H1 (cell line): ENCODE results near the gene FAT2. TPM values are rescaled to one million over a fixed set of nuclear protein-coding genes. Genes with fewer than 3 reads are reported as not detected.

Source experiments
- CTCF ChIA-PET: fragments of 300-600 bp; sonication (Branson Sonifier 250); formaldehyde crosslinking; loops from one replicate; lab custom pipeline; 2021; ENCODE audit not compliant: partially characterized antibody; lab: Charles Lee
- POLR2A ChIA-PET: fragments of 300-600 bp; sonication (Branson Sonifier 250); formaldehyde crosslinking; loops from one replicate; lab custom pipeline; 2021; ENCODE audit warnings: inconsistent platforms; ENCODE audit not compliant: partially characterized antibody; lab: Charles Lee
- DNase-seq, 2 experiments: peaks; one replicate each; pipeline versions ENCODE4 v3.0.0 to v3.0.0-alpha.2; 2010 to 2022; ENCODE audit warnings: low spot score in 2 of 2, low read depth in 1 of 2, mixed read lengths in 1 of 2
- FAIRE-seq: peaks from 2 replicates; lab custom pipeline; 2011; peaks lifted over from hg19 to GRCh38; lab: Jason Lieb, UNC
- H2AFZ ChIP-seq: 2 replicates; pipeline ENCODE4 v1.8.1; 2012; ENCODE audit warnings: low read length, inconsistent platforms
- H2AK5ac ChIP-seq: 2 replicates; pipeline ENCODE4 v1.6.1; 2013; ENCODE audit warnings: low read depth, low read length
- H2BK120ac ChIP-seq: replicated peaks from 2 replicates; pipeline ENCODE3; 2013; ENCODE audit warnings: low read depth, low read length, inconsistent platforms
- H2BK12ac ChIP-seq: 2 replicates; pipeline ENCODE4 v1.6.1; 2013; ENCODE audit warnings: low read depth, low read length
- H2BK15ac ChIP-seq: 2 replicates; pipeline ENCODE4 v1.6.1; 2013; ENCODE audit warnings: low read length
- H2BK20ac ChIP-seq: 2 replicates; pipeline ENCODE4 v1.6.1; 2013; ENCODE audit warnings: low read length
- H2BK5ac ChIP-seq: 2 replicates; pipeline ENCODE4 v1.6.1; 2013; ENCODE audit warnings: low read depth, low read length
- H3K14ac ChIP-seq: 2 replicates; pipeline ENCODE4 v1.6.1; 2013; ENCODE audit warnings: inconsistent platforms; ENCODE audit not compliant: insufficient read length
- H3K18ac ChIP-seq: 2 replicates; pipeline ENCODE4 v1.6.1; 2013; ENCODE audit warnings: low read length; ENCODE audit errors: extremely low read depth
- H3K23ac ChIP-seq: 2 replicates; pipeline ENCODE4 v1.6.1; 2013; ENCODE audit warnings: inconsistent platforms; ENCODE audit not compliant: insufficient read length
- H3K23me2 ChIP-seq: 2 replicates; pipeline ENCODE4 v1.6.1; 2013; ENCODE audit warnings: low read depth, low read length
- H3K27ac ChIP-seq: 2 replicates; pipeline ENCODE4 v1.6.1; 2011; ENCODE audit warnings: low read depth, low read length, inconsistent platforms
- H3K27me3 ChIP-seq, 4 experiments: replicated peaks in 1 of 4; 1 replicate in 1 of 4; 2 replicates in 3 of 4; pipeline versions ENCODE4 v1.6.1 to v1.8.1; 2011 to 2013; ENCODE audit warnings: low read length in 3 of 4, mild to moderate bottlenecking in 3 of 4, inconsistent platforms in 2 of 4, mixed read lengths in 2 of 4, moderate library complexity in 1 of 4; ENCODE audit not compliant: control insufficient read depth in 3 of 4, insufficient read depth in 3 of 4; ENCODE audit errors: extremely low read depth in 1 of 4
- H3K36me3 ChIP-seq, 4 experiments: 2 replicates each; pipeline versions ENCODE4 v1.6.1 to v1.8.1; 2011 to 2013; ENCODE audit warnings: mild to moderate bottlenecking in 4 of 4, low read length in 3 of 4, moderate library complexity in 2 of 4, control low read depth in 1 of 4, inconsistent platforms in 1 of 4; ENCODE audit not compliant: insufficient read depth in 4 of 4, control insufficient read depth in 2 of 4
- H3K4ac ChIP-seq: replicated peaks from 2 replicates; pipeline ENCODE3; 2013; ENCODE audit warnings: low read length, low read depth, mixed read lengths, inconsistent platforms; ENCODE audit not compliant: insufficient read length
- H3K4me1 ChIP-seq, 4 experiments: replicated peaks in 1 of 4; 1 replicate in 1 of 4; 2 replicates in 3 of 4; pipeline versions ENCODE4 v1.6.1 to v1.8.1; 2011 to 2013; ENCODE audit warnings: low read length in 3 of 4, inconsistent platforms in 2 of 4, mixed read lengths in 1 of 4; ENCODE audit not compliant: insufficient read depth in 4 of 4, control insufficient read depth in 3 of 4
- H3K4me2 ChIP-seq, 2 experiments: 2 replicates each; pipeline versions ENCODE4 v1.6.1 to v1.8.1; 2011 to 2013; ENCODE audit warnings: low read depth in 2 of 2, low read length in 2 of 2, control low read depth in 1 of 2, inconsistent platforms in 1 of 2, mild to moderate bottlenecking in 1 of 2; ENCODE audit not compliant: insufficient read depth in 1 of 2
- H3K4me3 ChIP-seq, 4 experiments: fragments of 200-600, 300-600 bp in 1 of 4; sonication (generic), shearing (Covaris generic), sonication (Bioruptor Twin) in 1 of 4; 2 replicates each; pipeline versions ENCODE4 v1.5.1 to v1.8.1; 2011 to 2016; ENCODE audit warnings: low read length in 4 of 4, low read depth in 3 of 4, control low read depth in 2 of 4, inconsistent platforms in 2 of 4, mild to moderate bottlenecking in 2 of 4, mixed read lengths in 1 of 4, moderate library complexity in 1 of 4; ENCODE audit not compliant: insufficient read depth in 2 of 4; ENCODE audit errors: extremely low read depth in 1 of 4
- H3K56ac ChIP-seq: replicated peaks from 2 replicates; pipeline ENCODE3; 2013; ENCODE audit warnings: low read depth, mild to moderate bottlenecking, mixed read lengths, low read length, inconsistent platforms; ENCODE audit not compliant: insufficient read length
- H3K79me1 ChIP-seq: 2 replicates; pipeline ENCODE4 v1.6.1; 2013; ENCODE audit warnings: low read depth, low read length, control low read depth
- H3K79me2 ChIP-seq, 2 experiments: 2 replicates each; pipeline versions ENCODE4 v1.6.1 to v1.8.1; 2012 to 2013; ENCODE audit warnings: low read length in 2 of 2, mild to moderate bottlenecking in 2 of 2, inconsistent platforms in 1 of 2; ENCODE audit not compliant: insufficient read depth in 2 of 2, control insufficient read depth in 1 of 2
- H3K9ac ChIP-seq, 4 experiments: replicated peaks in 1 of 4; 1 replicate in 1 of 4; 2 replicates in 3 of 4; pipeline versions ENCODE4 v1.6.1 to v1.8.1; 2011 to 2013; ENCODE audit warnings: low read depth in 3 of 4, low read length in 3 of 4, control low read depth in 2 of 4, mild to moderate bottlenecking in 2 of 4, moderate library complexity in 2 of 4, inconsistent platforms in 1 of 4; ENCODE audit errors: extremely low read depth in 1 of 4
- H3K9me3 ChIP-seq, 2 experiments: 2 replicates each; pipeline versions ENCODE4 v1.6.1 to v1.8.1; 2012 to 2013; ENCODE audit warnings: mild to moderate bottlenecking in 2 of 2, moderate library complexity in 2 of 2, control low read depth in 1 of 2, inconsistent platforms in 1 of 2, low read depth in 1 of 2, low read length in 1 of 2, mixed read lengths in 1 of 2; ENCODE audit not compliant: insufficient read depth in 2 of 2
- H4K20me1 ChIP-seq, 2 experiments: replicated peaks in 1 of 2; 2 replicates each; pipeline versions ENCODE3 to v1.8.1; 2011 to 2013; ENCODE audit warnings: inconsistent platforms in 2 of 2, low read length in 2 of 2, mild to moderate bottlenecking in 1 of 2; ENCODE audit not compliant: insufficient read depth in 2 of 2, control insufficient read depth in 1 of 2
- H4K5ac ChIP-seq: 2 replicates; pipeline ENCODE4 v1.6.1; 2013; ENCODE audit warnings: low read length, low read depth, mixed read lengths, inconsistent platforms; ENCODE audit not compliant: insufficient read length
- H4K8ac ChIP-seq: 2 replicates; pipeline ENCODE4 v1.8.0; 2013; ENCODE audit warnings: mild to moderate bottlenecking, moderate library complexity, low read length, inconsistent platforms; ENCODE audit not compliant: insufficient read depth; ENCODE audit errors: extremely low read depth
- H4K91ac ChIP-seq: replicated peaks from 2 replicates; pipeline ENCODE3; 2013; ENCODE audit warnings: low read length, mixed read lengths, inconsistent platforms; ENCODE audit not compliant: insufficient read length
- CHD1 ChIP-seq: IDR thresholded peaks from 2 replicates; pipeline ENCODE4 v1.6.1; 2012; ENCODE audit warnings: low read depth, low read length, improper control_type of control experiment
- EZH2 ChIP-seq: fragments of 200-600 bp; sonication (generic); IDR thresholded peaks from 2 replicates; pipeline ENCODE4 v1.7.1; 2012; ENCODE audit warnings: low read depth, mild to moderate bottlenecking, moderate library complexity, low read length, inconsistent platforms; ENCODE audit not compliant: severe bottlenecking
- HDAC2 ChIP-seq, 2 experiments: fragments of 300-600 bp in 1 of 2; sonication (generic) in 1 of 2; IDR thresholded peaks; 2 replicates each; pipeline ENCODE4 v1.6.1; 2011 to 2012; ENCODE audit warnings: low read depth in 2 of 2, low read length in 2 of 2, mild to moderate bottlenecking in 2 of 2, moderate library complexity in 2 of 2, borderline replicate concordance in 1 of 2, inconsistent platforms in 1 of 2
- KDM4A ChIP-seq: IDR thresholded peaks from one replicate; pipeline ENCODE4 v1.7.1; 2012; ENCODE audit warnings: low read depth, mild to moderate bottlenecking, moderate library complexity, low read length, inconsistent platforms; ENCODE audit not compliant: severe bottlenecking
- WGBS, 2 experiments: shearing (Covaris generic) in 1 of 2; methylation state at CpG; one replicate each; pipeline versions ENCODE4 v1.1.6 to v1.1.7; 2013 to 2015; ENCODE audit warnings: low lambda C conversion rate in 2 of 2, mixed read lengths in 2 of 2, inconsistent platforms in 1 of 2, low coverage in 1 of 2, missing lambda C conversion rate in 1 of 2; ENCODE audit not compliant: insufficient replicate concordance in 2 of 2, insufficient coverage in 1 of 2, insufficient read length in 1 of 2; ENCODE audit errors: extremely low coverage in 1 of 2, missing lambda C conversion rate in 1 of 2; 5-methylcytosine and 5-hydroxymethylcytosine counted together
- polyA plus RNA-seq, 7 experiments: library from polyadenylated mRNA; depleted of rRNA in 3 of 7; stranded (reverse) in 5 of 7; unstranded in 2 of 7; fragments of >200 nt in 5 of 7; fragments of 200-250 nt in 2 of 7; gene quantifications; 1 replicate in 5 of 7; 2 replicates in 1 of 7; 4 replicates in 1 of 7; pipeline versions ENCODE4 v1.2.1 to v1.2.3, GENCODE V29; 2011 to 2013; ENCODE audit warnings: missing spikeins in 2 of 7, mixed read lengths in 2 of 7
- total RNA-seq: library from RNA; stranded (reverse); fragmentation: NEBNext Ultra II Directional; extraction: Animal tissue kit (Norgen Biotek cat#: 25700); gene quantifications from 2 replicates; pipeline ENCODE4 v1.2.1, GENCODE V29; 2021

The FAT2 gene
- total and polyA plus RNA-seq, 2 of the 8 experiments (the other 6 are each of a cell fraction or from before 2014, with no cell fraction given), result 0.12 to 0.30 TPM

- H3K23me2 ChIP-seq, result no peaks in the 10 kb centered on the region; the same call in 1 of the 2 replicates
- no peak overlapping the region for H2BK5ac ChIP-seq
- no peak overlapping the region for H2BK15ac ChIP-seq
- H3K56ac ChIP-seq, result no peak overlapping the region
- H3K9me3 ChIP-seq, result no peaks in the 10 kb centered on the region
- no peak overlapping the region for H3K18ac ChIP-seq
- H3K14ac ChIP-seq, result no peak overlapping the region
- no peaks in the 10 kb centered on the region for H3K36me3 ChIP-seq
- no peak overlapping the region for H4K5ac ChIP-seq
- H3K27me3 ChIP-seq, result no peaks in the 10 kb centered on the region; a peak in 2 of 7 replicates
- 91% methylated on average over 10 of the region's 10 CpGs; no CpG with 5 or more reads in 1 of the 2 experiments for WGBS, 2 experiments
- H3K79me2 ChIP-seq, result no peaks in the 10 kb centered on the region
- no peak for TF ChIP-seq KDM4A
- TF ChIP-seq HDAC2 (IDR thresholded peaks at IDR 0.05; ENCODE audit: borderline replicate concordance in 1 of 2, low read depth in 2 of 2, low read length in 2 of 2), result no peak
- no peak for TF ChIP-seq CHD1
- TF ChIP-seq EZH2, result no peak
- TF ChIP-seq, all 59 proteins: peak for 0
- H2AFZ ChIP-seq, result no peak overlapping the region
- no peak overlapping the region for H3K4ac ChIP-seq
- no peak overlapping the region for H3K23ac ChIP-seq
- H4K91ac ChIP-seq, result no peak overlapping the region
- ChIA-PET CTCF (interaction anchor here (0.9 to 1.8 kb wide), 5 partner anchors 11 to 134 kb away, joined by 3 to 6 read pairs (median 4); no protein-coding TSS in a partner anchor), POLR2A (interaction anchor here (0.7 kb wide), 1 partner anchor 24 kb away, joined by 3 read pairs; no protein-coding TSS in a partner anchor)
- no peak overlapping the region for H4K8ac ChIP-seq
- no peak overlapping the region for H3K4me2 ChIP-seq
- no peak overlapping the region for H2BK12ac ChIP-seq
- H2BK120ac ChIP-seq, result no peak overlapping the region
- H2AK5ac ChIP-seq, result no peak overlapping the region
- no peak overlapping the region for H2BK20ac ChIP-seq
- peaks cover 8 to 19% (median 9%) of the 10 kb centered on the region in 4 experiments for H3K4me1 ChIP-seq
- H3K4me3 ChIP-seq, result no peak overlapping the region
- no peak for FAIRE-seq
- no peak for DNase-seq
- H3K9ac ChIP-seq, result no peak overlapping the region
- H3K27ac ChIP-seq, result no peak overlapping the region
- no peaks in the 10 kb centered on the region for H3K79me1 ChIP-seq
- H4K20me1 ChIP-seq, result no peaks in the 10 kb centered on the region
Observed at GRCh38 chr5:151592855-151593408, 1.8 kb upstream of the FAT2 start.
